ENCODE results near the gene NFILZ. TPM values are rescaled to one million over a fixed set of nuclear protein-coding genes. Genes with fewer than 3 reads are reported as not detected.

NFILZ gene
- not detected for total RNA-seq

- no peak for DNase-seq
Observed at GRCh38 chr19:8629996-8630683, at the start of gene NFILZ. NFILZ (plus strand) TSS chr19:8630633; CDS start chr19:8676766, 46,133 bp downstream.

GRCh38 chr19:8580710-8581281 is 49.6 kb upstream of the NFILZ start:
- peak; percentile 93 for DNase-seq

GRCh38 chr19:8584965-8585893 is 45.2 kb upstream of the NFILZ start:
- DNase-seq: no peak

- no peak for DNase-seq
Observed at GRCh38 chr19:8585894-8586750, 44.3 kb upstream of the NFILZ start.

GRCh38 chr19:8589177-8589714 is 41.2 kb upstream of the NFILZ start:
- DNase-seq: no peak

- DNase-seq: peak; percentile 96
Observed at GRCh38 chr19:8592231-8593009, 38.0 kb upstream of the NFILZ start.

GRCh38 chr19:8593931-8594330 is 36.5 kb upstream of the NFILZ start:
- DNase-seq: no peak

GRCh38 chr19:8595651-8596050 is 34.8 kb upstream of the NFILZ start:
- DNase-seq: no peak

GRCh38 chr19:8596168-8596567 is 34.3 kb upstream of the NFILZ start:
- DNase-seq: no peak

- DNase-seq: no peak
Observed at GRCh38 chr19:8600064-8600463, 30.4 kb upstream of the NFILZ start.

GRCh38 chr19:8600816-8601215 is 29.6 kb upstream of the NFILZ start:
- DNase-seq: no peak

- no peak for DNase-seq
Observed at GRCh38 chr19:8601796-8602195, 28.6 kb upstream of the NFILZ start.

- DNase-seq: no peak
Observed at GRCh38 chr19:8605514-8605913, 24.9 kb upstream of the NFILZ start.

GRCh38 chr19:8607386-8607785 is 23.0 kb upstream of the NFILZ start:
- no peak for DNase-seq

- DNase-seq: no peak
Observed at GRCh38 chr19:8608941-8609278, 21.5 kb upstream of the NFILZ start.

- DNase-seq: peak; percentile 61
Observed at GRCh38 chr19:8609279-8610040, 21.0 kb upstream of the NFILZ start.

GRCh38 chr19:8610041-8610935 is 20.1 kb upstream of the NFILZ start, which contains the start of gene ADAMTS10:
ADAMTS10 (minus strand) TSS chr19:8610715; CDS start chr19:8605710, 5,005 bp downstream.
- DNase-seq: peak; percentile 70

- no peak for DNase-seq
Observed at GRCh38 chr19:8610936-8611300, 19.5 kb upstream of the NFILZ start.

- peak; percentile 38 for DNase-seq
Observed at GRCh38 chr19:8611391-8611876, 19.0 kb upstream of the NFILZ start.
